ENCODE results near the gene CRACR2A. TPM values are rescaled to one million over a fixed set of nuclear protein-coding genes. Genes with fewer than 3 reads are reported as not detected.

The CRACR2A gene
- total and polyA plus RNA-seq, 4 donors, result 1.2 to 2.1 (median 1.8) TPM

- WGBS (ENCODE audit: insufficient coverage), result 74% methylated on average over 3 of the region's 3 CpGs
- H3K4me1 ChIP-seq (ENCODE audit: control insufficient read depth, insufficient read depth, low read length), result no peaks in the 10 kb centered on the region
- H3K27ac ChIP-seq (ENCODE audit: low read depth, low read length), result no peak overlapping the region
- H3K4me3 ChIP-seq (ENCODE audit: low read depth, low read length), result no peak overlapping the region
- H3K27me3 ChIP-seq (ENCODE audit: control insufficient read depth, insufficient read depth, low read length), result no peaks in the 10 kb centered on the region
- H3K36me3 ChIP-seq (ENCODE audit: control insufficient read depth, insufficient read depth, low read length), result no peaks in the 10 kb centered on the region
- DNase-seq (ENCODE audit: low read depth in 4 of 6, low spot score in 6 of 6), result peak in 1 of 6 donors; percentile 33
- no peaks in the 10 kb centered on the region for H3K9me3 ChIP-seq (ENCODE audit: control insufficient read depth, insufficient read depth, low read length)
Observed at GRCh38 chr12:3641428-3642018, 111.4 kb downstream of the CRACR2A start.

DNA sequence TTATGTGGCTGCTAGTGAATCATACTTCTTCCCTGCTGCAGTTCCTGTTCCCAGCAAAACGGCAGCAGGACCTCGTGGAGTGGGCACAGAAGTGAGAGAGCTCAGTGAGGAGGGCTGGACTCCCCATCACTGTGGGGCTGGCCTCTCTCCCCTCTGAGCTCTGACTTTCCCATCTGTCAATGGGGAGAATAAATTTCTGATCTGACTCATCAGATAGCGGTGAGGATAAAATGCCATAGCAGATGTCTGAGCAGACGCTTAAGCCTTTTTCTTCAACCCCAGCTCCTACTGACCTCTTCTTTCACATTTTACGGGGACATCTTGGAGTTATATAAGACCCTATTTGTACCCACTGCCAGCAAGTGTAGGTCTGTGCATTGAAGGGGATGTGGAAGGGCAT is 116.6 kb downstream of the CRACR2A start:
- WGBS (ENCODE audit: insufficient coverage), result 82% methylated on average over 2 of the region's 5 CpGs
- no peaks in the 10 kb centered on the region for H3K27me3 ChIP-seq (ENCODE audit: control insufficient read depth, insufficient read depth, low read length)
- no peak overlapping the region for H3K4me3 ChIP-seq (ENCODE audit: low read depth, low read length)
- no peak for DNase-seq (ENCODE audit: low read depth in 4 of 6, low spot score in 6 of 6)
- no peaks in the 10 kb centered on the region for H3K4me1 ChIP-seq (ENCODE audit: control insufficient read depth, insufficient read depth, low read length)
- H3K27ac ChIP-seq (ENCODE audit: low read depth, low read length), result no peak overlapping the region
- H3K36me3 ChIP-seq (ENCODE audit: control insufficient read depth, insufficient read depth, low read length), result no peaks in the 10 kb centered on the region
- H3K9me3 ChIP-seq (ENCODE audit: control insufficient read depth, insufficient read depth, low read length), result no peaks in the 10 kb centered on the region

GRCh38 chr12:3634348-3634747 is 118.6 kb downstream of the CRACR2A start:
- H3K9me3 ChIP-seq (ENCODE audit: control insufficient read depth, insufficient read depth, low read length), result no peaks in the 10 kb centered on the region
- 63% methylated on average over 5 of the region's 6 CpGs for WGBS (ENCODE audit: insufficient coverage)

DNA sequence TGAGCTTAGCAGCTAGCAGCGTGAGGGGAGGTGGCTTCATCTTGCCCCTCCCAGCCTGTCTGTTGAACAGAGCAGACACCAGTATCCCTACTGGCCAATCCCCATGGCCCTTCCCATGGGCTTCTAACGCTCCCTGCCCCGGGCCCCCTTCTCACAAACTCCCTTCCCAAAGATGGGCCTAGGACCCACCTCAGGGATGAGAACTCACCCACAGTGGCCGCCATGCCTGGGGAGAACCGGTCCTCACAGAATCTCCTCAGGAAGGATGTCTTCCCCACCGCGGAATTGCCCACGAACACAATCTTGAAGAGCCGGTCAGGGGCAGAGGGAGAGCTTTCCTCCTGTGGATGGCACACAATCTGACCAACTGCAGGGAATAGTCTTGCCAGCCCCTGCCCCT is 119.5 kb downstream of the CRACR2A start:
- no peak for DNase-seq (ENCODE audit: low read depth in 4 of 6, low spot score in 6 of 6)
- no peak overlapping the region for H3K27ac ChIP-seq (ENCODE audit: low read depth, low read length)
- H3K27me3 ChIP-seq (ENCODE audit: control insufficient read depth, insufficient read depth, low read length), result no peaks in the 10 kb centered on the region
- H3K36me3 ChIP-seq (ENCODE audit: control insufficient read depth, insufficient read depth, low read length), result no peaks in the 10 kb centered on the region
- no peak overlapping the region for H3K4me3 ChIP-seq (ENCODE audit: low read depth, low read length)
- H3K4me1 ChIP-seq (ENCODE audit: control insufficient read depth, insufficient read depth, low read length), result peaks cover 11% of the 10 kb centered on the region
- 93% methylated on average over 9 of the region's 9 CpGs for WGBS (ENCODE audit: insufficient coverage)
- no peaks in the 10 kb centered on the region for H3K9me3 ChIP-seq (ENCODE audit: control insufficient read depth, insufficient read depth, low read length)

More at GRCh38 chr12:3634348-3634747, 118.6 kb downstream of the CRACR2A start:
- Histone ChIP-seq H3K27ac (ENCODE audit: low read depth, low read length) (no peak overlapping the region), H3K36me3 (ENCODE audit: control insufficient read depth, insufficient read depth, low read length) (no peaks in the 10 kb centered on the region), H3K27me3 (ENCODE audit: control insufficient read depth, insufficient read depth, low read length) (no peaks in the 10 kb centered on the region), H3K4me1 (ENCODE audit: control insufficient read depth, insufficient read depth, low read length) (peaks cover 7% of the 10 kb centered on the region), H3K4me3 (ENCODE audit: low read depth, low read length) (no peak overlapping the region)
- DNase-seq (ENCODE audit: low read depth in 4 of 6, low spot score in 6 of 6), result no peak

- DNase-seq (ENCODE audit: low read depth in 4 of 6, low spot score in 6 of 6), result peak in 1 of 6 donors; percentile 75
- no peak overlapping the region for H3K27ac ChIP-seq (ENCODE audit: low read depth, low read length)
- H3K36me3 ChIP-seq (ENCODE audit: control insufficient read depth, insufficient read depth, low read length), result no peaks in the 10 kb centered on the region
- H3K4me3 ChIP-seq (ENCODE audit: low read depth, low read length), result no peak overlapping the region
- H3K4me1 ChIP-seq (ENCODE audit: control insufficient read depth, insufficient read depth, low read length), result peaks cover 11% of the 10 kb centered on the region
- no peaks in the 10 kb centered on the region for H3K27me3 ChIP-seq (ENCODE audit: control insufficient read depth, insufficient read depth, low read length)
- H3K9me3 ChIP-seq (ENCODE audit: control insufficient read depth, insufficient read depth, low read length), result no peaks in the 10 kb centered on the region
- 81% methylated on average over 2 of the region's 2 CpGs for WGBS (ENCODE audit: insufficient coverage)
Observed at GRCh38 chr12:3632754-3633153, 120.2 kb downstream of the CRACR2A start.

- no peak for DNase-seq (ENCODE audit: low read depth in 4 of 6, low spot score in 6 of 6)
- Histone ChIP-seq H3K4me3 (ENCODE audit: low read depth, low read length) (no peak overlapping the region), H3K9me3 (ENCODE audit: control insufficient read depth, insufficient read depth, low read length) (no peaks in the 10 kb centered on the region), H3K27me3 (ENCODE audit: control insufficient read depth, insufficient read depth, low read length) (no peaks in the 10 kb centered on the region), H3K4me1 (ENCODE audit: control insufficient read depth, insufficient read depth, low read length) (peaks cover 11% of the 10 kb centered on the region), H3K27ac (ENCODE audit: low read depth, low read length) (no peak overlapping the region), H3K36me3 (ENCODE audit: control insufficient read depth, insufficient read depth, low read length) (no peaks in the 10 kb centered on the region)
- WGBS (ENCODE audit: insufficient coverage), result 90% methylated on average over 1 of the region's 1 CpG
Observed at GRCh38 chr12:3632256-3632655, 120.7 kb downstream of the CRACR2A start.

DNA sequence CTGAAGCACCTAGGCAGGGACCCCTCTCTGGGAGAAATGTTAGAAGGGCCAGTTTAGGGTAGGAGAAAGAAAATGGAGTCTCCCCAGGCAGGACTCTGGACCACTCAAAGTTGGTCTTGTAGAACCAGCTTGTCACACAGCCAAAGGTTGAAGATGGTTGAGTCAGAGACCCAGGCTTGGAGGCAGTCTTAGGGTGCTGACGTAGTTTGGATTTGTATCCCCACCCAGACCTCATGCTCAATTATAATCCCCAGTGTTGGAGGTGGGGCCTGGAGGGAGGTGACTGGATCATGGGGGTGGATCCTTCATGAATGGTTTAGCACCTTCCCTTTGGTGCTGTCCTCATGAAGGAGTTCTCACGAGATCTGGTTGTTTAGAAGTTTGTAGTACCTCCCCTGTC is 121.2 kb downstream of the CRACR2A start:
- Histone ChIP-seq H3K36me3 (ENCODE audit: control insufficient read depth, insufficient read depth, low read length) (no peaks in the 10 kb centered on the region), H3K27me3 (ENCODE audit: control insufficient read depth, insufficient read depth, low read length) (no peaks in the 10 kb centered on the region), H3K4me1 (ENCODE audit: control insufficient read depth, insufficient read depth, low read length) (peaks cover 11% of the 10 kb centered on the region), H3K4me3 (ENCODE audit: low read depth, low read length) (no peak overlapping the region), H3K27ac (ENCODE audit: low read depth, low read length) (no peak overlapping the region), H3K9me3 (ENCODE audit: control insufficient read depth, insufficient read depth, low read length) (no peaks in the 10 kb centered on the region)
- WGBS (ENCODE audit: insufficient coverage), result no CpG with 5 or more reads among the region's 2 CpGs
- DNase-seq (ENCODE audit: low read depth in 4 of 6, low spot score in 6 of 6), result no peak

DNA sequence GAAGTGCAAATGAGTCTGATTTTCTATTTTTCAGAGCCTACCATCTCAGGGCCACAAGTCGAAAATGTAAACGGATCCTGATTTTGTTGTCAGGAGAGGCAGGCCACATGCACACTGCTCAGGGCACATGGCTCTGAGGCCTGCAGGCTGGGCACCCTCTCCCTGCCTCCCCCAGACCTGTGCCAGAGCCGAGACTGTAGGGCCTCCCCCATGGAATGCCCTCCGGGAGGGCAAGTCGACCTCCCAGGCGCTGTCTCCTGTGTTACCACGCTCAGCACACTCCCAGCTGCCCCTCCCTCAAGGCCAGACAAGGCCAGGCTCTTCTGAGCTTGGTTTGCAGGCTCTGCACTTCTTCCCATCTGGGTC is 121.7 kb downstream of the CRACR2A start:
- Histone ChIP-seq H3K27ac (ENCODE audit: low read depth, low read length) (no peak overlapping the region), H3K9me3 (ENCODE audit: control insufficient read depth, insufficient read depth, low read length) (no peaks in the 10 kb centered on the region), H3K36me3 (ENCODE audit: control insufficient read depth, insufficient read depth, low read length) (no peaks in the 10 kb centered on the region), H3K4me1 (ENCODE audit: control insufficient read depth, insufficient read depth, low read length) (peaks cover 11% of the 10 kb centered on the region), H3K4me3 (ENCODE audit: low read depth, low read length) (no peak overlapping the region), H3K27me3 (ENCODE audit: control insufficient read depth, insufficient read depth, low read length) (no peaks in the 10 kb centered on the region)
- DNase-seq (ENCODE audit: low read depth in 4 of 6, low spot score in 6 of 6), result no peak
- WGBS (ENCODE audit: insufficient coverage), result 77% methylated on average over 7 of the region's 7 CpGs

GRCh38 chr12:3630621-3631271 is 122.2 kb downstream of the CRACR2A start:
- no peak for DNase-seq (ENCODE audit: low read depth in 4 of 6, low spot score in 6 of 6)
- no peak overlapping the region for H3K4me3 ChIP-seq (ENCODE audit: low read depth, low read length)
- peaks cover 11% of the 10 kb centered on the region for H3K4me1 ChIP-seq (ENCODE audit: control insufficient read depth, insufficient read depth, low read length)
- H3K36me3 ChIP-seq (ENCODE audit: control insufficient read depth, insufficient read depth, low read length), result no peaks in the 10 kb centered on the region
- no peaks in the 10 kb centered on the region for H3K9me3 ChIP-seq (ENCODE audit: control insufficient read depth, insufficient read depth, low read length)
- H3K27ac ChIP-seq (ENCODE audit: low read depth, low read length), result no peak overlapping the region
- H3K27me3 ChIP-seq (ENCODE audit: control insufficient read depth, insufficient read depth, low read length), result no peaks in the 10 kb centered on the region
- 89% methylated on average over 7 of the region's 8 CpGs for WGBS (ENCODE audit: insufficient coverage)

DNA sequence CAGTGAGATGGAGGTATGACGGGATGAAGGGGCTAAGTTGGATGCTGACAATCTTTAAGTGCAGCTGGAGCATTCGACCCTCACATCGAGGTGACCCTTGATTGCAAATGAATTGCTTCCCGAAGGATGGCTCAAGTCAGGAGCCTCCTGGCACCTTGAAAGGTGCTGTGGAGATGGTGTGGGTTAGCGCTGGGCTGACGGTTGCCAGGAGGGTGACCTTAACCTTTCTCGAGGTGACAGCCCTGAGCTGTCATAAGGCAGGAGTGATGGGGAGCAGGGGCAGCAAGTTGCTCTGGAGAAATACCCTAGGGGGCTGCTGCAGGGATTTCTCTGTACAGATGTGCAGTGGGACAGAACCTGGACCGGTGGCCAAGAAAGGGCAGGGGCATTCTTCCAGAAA is 122.8 kb downstream of the CRACR2A start:
- H3K9me3 ChIP-seq (ENCODE audit: control insufficient read depth, insufficient read depth, low read length), result no peaks in the 10 kb centered on the region
- H3K4me3 ChIP-seq (ENCODE audit: low read depth, low read length), result no peak overlapping the region
- no peak for DNase-seq (ENCODE audit: low read depth in 4 of 6, low spot score in 6 of 6)
- H3K27ac ChIP-seq (ENCODE audit: low read depth, low read length), result no peak overlapping the region
- H3K4me1 ChIP-seq (ENCODE audit: control insufficient read depth, insufficient read depth, low read length), result peaks cover 11% of the 10 kb centered on the region
- H3K36me3 ChIP-seq (ENCODE audit: control insufficient read depth, insufficient read depth, low read length), result no peaks in the 10 kb centered on the region
- no peaks in the 10 kb centered on the region for H3K27me3 ChIP-seq (ENCODE audit: control insufficient read depth, insufficient read depth, low read length)
- WGBS (ENCODE audit: insufficient coverage), result 89% methylated on average over 8 of the region's 8 CpGs
